NB4 (cell line): ENCODE data around the gene CREB3L4.

ENCODE experiments used
- CTCF ChIP-seq: IDR thresholded peaks from one replicate; pipeline ENCODE4 v1.5.1; 2012; ENCODE audit warnings: low read depth, low read length
- MAX ChIP-seq: IDR thresholded peaks from 2 replicates; pipeline ENCODE4 v1.6.1; 2011; ENCODE audit warnings: low read depth, low read length

- TF ChIP-seq CTCF (no peak), MAX (no peak)
These were observed 280 bp downstream of the CREB3L4 start for GRCh38 chr1:153968000-153968363.
